ENCODE measurements around the gene MACROD2. TPM values are rescaled to one million over a fixed set of nuclear protein-coding genes. Genes with fewer than 3 reads are reported as not detected.

Gene MACROD2
- total RNA-seq, 1 donor from 2014 or later = 6.7 TPM

DNA sequence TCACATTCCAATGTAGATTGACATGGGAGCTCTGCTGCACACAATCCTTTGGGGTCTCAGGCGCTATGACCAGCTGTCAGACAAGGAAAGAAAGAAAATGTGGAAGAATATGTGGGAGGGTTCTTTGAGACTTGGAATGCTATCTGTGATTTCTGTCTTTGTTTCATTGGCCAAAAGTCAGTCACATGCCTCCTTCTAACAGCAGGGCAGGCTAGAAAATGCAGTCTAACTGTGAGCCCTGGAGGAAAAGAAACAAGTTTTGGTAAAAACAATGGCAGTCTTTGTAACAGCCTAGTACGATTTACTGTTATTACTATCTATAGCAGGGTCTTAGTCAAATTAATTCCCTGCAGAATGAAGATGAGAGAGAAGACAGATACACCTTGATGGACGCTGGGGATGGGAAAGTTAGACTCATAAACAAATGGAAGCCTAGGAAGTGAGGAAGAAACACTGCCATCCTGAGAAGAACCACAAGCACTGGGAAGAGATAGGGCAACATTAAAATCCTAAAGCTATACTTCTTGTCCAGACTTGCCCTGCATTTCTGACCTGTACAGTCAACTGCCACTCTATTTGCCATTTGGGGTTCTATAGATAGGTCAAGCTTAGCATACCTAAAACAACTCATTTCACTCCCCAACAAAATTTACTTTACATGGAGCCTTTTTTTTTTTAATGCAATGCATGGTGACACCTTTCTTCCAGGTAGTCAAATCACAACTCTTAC is 1744.9 kb downstream of the MACROD2 start:
- H3K27me3 Mint-ChIP-seq = no peaks in the 10 kb centered on the region
- no peak overlapping the region for H3K27ac Mint-ChIP-seq
- no peak for DNase-seq (ENCODE audit: extremely low spot score, unreplicated experiment)
- H3K36me3 Mint-ChIP-seq = no peaks in the 10 kb centered on the region
- TF ChIP-seq, protein P1, sequence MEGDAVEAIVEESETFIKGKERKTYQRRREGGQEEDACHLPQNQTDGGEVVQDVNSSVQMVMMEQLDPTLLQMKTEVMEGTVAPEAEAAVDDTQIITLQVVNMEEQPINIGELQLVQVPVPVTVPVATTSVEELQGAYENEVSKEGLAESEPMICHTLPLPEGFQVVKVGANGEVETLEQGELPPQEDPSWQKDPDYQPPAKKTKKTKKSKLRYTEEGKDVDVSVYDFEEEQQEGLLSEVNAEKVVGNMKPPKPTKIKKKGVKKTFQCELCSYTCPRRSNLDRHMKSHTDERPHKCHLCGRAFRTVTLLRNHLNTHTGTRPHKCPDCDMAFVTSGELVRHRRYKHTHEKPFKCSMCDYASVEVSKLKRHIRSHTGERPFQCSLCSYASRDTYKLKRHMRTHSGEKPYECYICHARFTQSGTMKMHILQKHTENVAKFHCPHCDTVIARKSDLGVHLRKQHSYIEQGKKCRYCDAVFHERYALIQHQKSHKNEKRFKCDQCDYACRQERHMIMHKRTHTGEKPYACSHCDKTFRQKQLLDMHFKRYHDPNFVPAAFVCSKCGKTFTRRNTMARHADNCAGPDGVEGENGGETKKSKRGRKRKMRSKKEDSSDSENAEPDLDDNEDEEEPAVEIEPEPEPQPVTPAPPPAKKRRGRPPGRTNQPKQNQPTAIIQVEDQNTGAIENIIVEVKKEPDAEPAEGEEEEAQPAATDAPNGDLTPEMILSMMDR (conservative IDR thresholded peaks at IDR 0.05) = no peak
- peaks cover 18% of the 10 kb centered on the region for H3K4me1 Mint-ChIP-seq (ENCODE audit: unreplicated experiment)
- H3K9me3 Mint-ChIP-seq = peaks cover 5% of the 10 kb centered on the region
- no peak overlapping the region for H3K4me3 Mint-ChIP-seq

DNA sequence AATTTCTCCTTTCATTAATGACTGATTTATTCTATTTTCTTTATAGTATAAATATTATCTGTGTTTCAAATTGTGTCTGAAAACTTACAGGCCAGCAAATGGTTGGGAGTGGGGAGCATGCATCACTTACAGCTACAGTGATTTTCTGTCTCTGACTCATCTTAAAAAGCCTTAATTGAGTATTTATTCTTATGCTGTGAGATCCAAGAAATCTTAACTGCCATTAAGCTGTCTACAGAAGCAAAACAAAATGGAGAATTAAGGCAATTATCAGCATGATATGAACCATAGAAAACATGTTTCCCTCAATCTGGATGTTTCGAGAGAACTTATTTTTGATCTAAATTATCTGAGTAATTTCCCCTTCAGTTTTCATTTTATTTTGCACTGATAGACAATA is 1746.8 kb downstream of the MACROD2 start:
- Mint-ChIP-seq H3K4me3 (no peak overlapping the region), H3K4me1 (ENCODE audit: unreplicated experiment) (peaks cover 19% of the 10 kb centered on the region), H3K27ac (no peak overlapping the region), H3K27me3 (no peaks in the 10 kb centered on the region), H3K36me3 (no peaks in the 10 kb centered on the region), H3K9me3 (peaks cover 5% of the 10 kb centered on the region)
- no peak for DNase-seq (ENCODE audit: extremely low spot score, unreplicated experiment)
- TF ChIP-seq, protein P1 (conservative IDR thresholded peaks at IDR 0.05) = no peak

DNA sequence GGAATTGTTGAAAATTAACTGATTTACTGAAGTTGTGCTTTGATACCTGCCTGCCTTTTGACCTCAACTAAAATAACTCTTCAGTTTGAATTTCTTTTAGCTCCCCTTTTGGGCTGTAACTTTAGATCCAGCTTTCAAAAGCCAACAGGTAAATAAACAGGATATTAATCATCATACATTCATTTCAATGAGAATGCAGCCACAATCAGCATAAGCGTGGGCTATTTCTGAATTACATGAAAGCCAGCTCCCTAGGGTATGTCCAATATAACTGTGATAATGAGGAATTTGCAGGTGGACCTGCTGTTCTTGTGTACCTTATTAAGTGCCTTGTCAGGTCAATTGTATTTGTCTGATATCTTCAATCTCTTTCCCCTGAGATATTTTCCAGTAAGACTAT is 1747.3 kb downstream of the MACROD2 start:
- Mint-ChIP-seq H3K36me3 (no peaks in the 10 kb centered on the region), H3K27ac (no peak overlapping the region), H3K4me1 (ENCODE audit: unreplicated experiment) (peaks cover 19% of the 10 kb centered on the region), H3K27me3 (no peaks in the 10 kb centered on the region), H3K9me3 (peaks cover 7% of the 10 kb centered on the region), H3K4me3 (no peak overlapping the region)
- TF ChIP-seq, protein P1 (conservative IDR thresholded peaks at IDR 0.05) = no peak
- no peak for DNase-seq (ENCODE audit: extremely low spot score, unreplicated experiment)

DNA sequence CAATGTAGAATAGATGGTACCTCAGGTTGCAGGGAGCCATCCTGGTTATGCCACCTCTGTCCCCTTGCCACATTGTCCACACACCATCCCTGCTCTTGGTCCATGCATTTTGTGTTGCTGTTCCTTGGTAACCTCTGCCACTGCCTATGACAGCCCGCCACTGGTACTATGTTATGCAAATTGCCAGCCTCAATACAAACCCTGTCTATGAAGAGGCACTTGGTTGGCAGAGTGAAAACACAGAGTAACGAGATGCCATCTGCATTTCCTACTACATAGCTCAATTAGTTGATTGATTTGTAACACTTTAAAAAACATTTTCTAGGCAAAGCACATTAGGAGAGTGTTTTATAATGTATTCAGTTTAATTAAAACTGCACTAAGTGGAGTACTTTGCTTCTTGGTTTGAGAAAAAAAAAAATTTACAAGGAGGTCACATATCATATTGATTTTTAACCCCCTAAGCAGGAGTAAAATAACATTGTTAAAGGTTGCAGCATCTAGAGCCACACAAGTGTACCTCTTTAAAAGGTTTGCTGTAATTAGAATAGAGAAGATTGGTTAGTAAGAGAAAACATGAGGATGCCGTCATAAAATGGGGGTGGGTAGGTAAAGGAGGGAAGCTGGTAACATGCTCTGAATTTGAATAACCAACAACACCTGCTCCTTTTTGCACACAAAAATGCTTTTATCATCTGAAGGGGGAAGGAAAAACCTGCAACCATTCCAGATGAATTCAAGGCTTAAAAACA is 1760.9 kb downstream of the MACROD2 start:
- Mint-ChIP-seq H3K4me3 (no peak overlapping the region), H3K4me1 (ENCODE audit: unreplicated experiment) (peaks cover 14% of the 10 kb centered on the region), H3K9me3 (peaks cover 5% of the 10 kb centered on the region), H3K36me3 (no peaks in the 10 kb centered on the region), H3K27ac (no peak overlapping the region), H3K27me3 (no peaks in the 10 kb centered on the region)
- TF ChIP-seq, protein P1 (conservative IDR thresholded peaks at IDR 0.05) = no peak
- DNase-seq (ENCODE audit: extremely low spot score, unreplicated experiment) = no peak

DNA sequence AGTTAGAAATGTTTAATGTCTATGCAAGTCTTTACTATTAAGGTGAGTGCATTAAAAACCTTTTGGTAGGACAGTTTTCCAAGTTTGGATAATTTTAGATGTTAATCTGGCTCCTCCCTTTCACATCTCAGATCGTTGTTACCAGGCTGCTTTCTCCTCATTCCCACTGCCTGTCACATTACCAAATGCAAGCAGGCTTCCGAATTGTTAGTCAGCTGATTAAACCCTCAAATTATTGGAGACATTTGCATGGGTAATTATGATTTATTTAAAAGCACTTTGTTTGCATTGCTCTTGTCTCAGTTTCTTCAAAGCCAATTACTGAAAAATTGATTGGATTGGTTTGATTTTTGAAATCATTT is 1761.4 kb downstream of the MACROD2 start:
- Mint-ChIP-seq H3K4me1 (ENCODE audit: unreplicated experiment) (peaks cover 14% of the 10 kb centered on the region), H3K27me3 (no peaks in the 10 kb centered on the region), H3K27ac (no peak overlapping the region), H3K36me3 (no peaks in the 10 kb centered on the region), H3K9me3 (peaks cover 5% of the 10 kb centered on the region), H3K4me3 (no peak overlapping the region)
- TF ChIP-seq, protein P1 (conservative IDR thresholded peaks at IDR 0.05) = no peak
- no peak for DNase-seq (ENCODE audit: extremely low spot score, unreplicated experiment)
